DLD1 (cell line): ENCODE results near the gene PDSS1.

Source experiments
- in situ Hi-C: cut with HindIII; loops from 2 replicates; pipeline ENCODE4 v1.10.0; 2017; ENCODE audit warnings: low sequenced_read_pairs

The PDSS1 gene

DNA sequence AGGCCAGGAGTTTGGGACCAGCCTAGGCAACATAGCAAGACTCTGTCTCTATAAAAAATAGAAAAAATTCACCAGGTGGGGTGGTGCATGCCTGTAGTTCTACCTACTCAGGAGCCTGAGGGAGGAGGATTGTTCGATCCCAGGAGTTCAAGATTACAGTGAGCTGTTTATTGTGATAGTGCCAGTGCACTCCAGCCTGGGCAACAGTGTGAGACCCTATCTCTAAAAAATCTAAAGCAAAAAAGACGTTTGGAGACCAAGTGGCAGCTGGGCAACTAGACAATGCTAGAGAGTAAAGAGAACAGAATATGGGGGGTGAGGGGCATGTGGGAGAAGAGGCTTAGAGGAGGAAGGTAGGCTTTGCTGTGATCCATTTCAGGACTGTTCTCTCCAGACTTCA is 1.4 kb downstream of the PDSS1 start:
- in situ Hi-C loops, result no loop called here

DNA sequence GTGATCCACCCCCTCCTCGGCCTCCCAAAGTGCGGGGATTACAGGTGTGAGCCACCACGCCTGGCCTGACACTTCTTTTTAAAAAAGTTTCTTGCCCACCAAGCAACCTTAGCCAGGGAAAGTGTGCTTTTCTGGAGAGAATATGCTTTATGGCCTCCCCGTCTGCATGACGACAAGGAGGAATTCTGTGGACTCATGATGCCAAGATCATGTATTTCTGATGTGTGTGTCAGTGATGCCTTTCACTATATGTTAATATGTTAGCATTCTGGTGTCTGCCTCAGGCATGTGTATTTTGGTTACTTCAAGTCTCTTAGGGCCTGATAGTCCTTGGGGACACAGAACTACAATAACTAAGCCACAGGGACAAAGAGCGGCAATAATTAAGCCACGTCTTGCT is 2.1 kb downstream of the PDSS1 start:
- in situ Hi-C loops, result no loop called here

DNA sequence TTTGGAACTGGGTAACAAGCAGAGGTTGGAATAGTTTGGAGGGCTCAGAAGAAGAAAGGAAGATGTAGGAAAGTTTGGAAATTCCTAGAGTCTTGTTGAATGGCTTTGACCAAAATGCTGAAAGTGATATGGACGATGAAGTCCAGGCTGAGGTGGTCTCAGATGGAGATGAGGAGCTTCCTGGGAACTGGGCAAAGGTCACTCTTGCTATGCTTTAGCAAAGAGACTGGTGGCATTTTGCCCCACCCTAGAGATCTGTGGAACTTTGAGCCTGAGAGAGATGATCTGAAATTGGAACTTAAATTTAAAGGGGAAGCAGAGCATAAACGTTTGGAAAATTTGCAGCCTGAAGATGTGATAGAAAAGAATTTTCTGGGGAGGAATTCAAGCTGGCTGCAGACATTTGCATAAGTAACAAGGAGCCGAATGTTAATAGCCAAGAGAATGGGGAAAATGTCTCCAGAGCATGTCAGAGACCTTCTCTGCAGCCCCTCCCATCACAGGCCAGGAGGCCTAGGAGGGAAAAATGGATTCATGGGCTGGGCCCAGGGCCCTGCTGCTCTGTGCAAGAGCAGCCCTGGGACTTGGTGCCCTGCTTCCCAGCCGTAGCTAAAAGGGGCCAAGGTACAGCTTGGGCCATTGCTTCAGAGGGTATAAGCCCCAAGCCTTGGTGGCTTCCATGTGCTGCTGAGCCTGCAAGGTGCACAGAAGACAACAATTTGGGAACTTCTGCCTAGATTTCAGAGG is 3.6 kb downstream of the PDSS1 start:
- in situ Hi-C loops, result no loop called here

DNA sequence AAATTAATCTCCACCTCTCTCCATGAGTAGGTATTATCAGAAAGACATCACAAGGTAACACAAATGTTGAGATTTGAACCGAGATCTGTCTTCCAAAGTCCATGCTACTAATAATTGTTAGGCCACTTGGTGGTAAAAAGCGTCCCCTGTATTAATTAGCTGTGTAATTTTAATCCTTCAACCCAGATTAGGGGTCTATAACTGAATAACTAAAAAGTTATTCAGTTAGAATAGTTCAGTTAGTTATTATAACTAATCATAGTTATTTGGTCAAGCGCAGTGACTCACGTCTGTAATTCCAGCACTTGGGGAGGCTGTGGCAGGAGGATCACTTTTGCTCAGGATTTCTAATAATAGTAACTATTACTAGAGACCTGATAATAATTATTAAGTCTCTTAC is 5.6 kb downstream of the PDSS1 start:
- in situ Hi-C loops, result no loop called here

DNA sequence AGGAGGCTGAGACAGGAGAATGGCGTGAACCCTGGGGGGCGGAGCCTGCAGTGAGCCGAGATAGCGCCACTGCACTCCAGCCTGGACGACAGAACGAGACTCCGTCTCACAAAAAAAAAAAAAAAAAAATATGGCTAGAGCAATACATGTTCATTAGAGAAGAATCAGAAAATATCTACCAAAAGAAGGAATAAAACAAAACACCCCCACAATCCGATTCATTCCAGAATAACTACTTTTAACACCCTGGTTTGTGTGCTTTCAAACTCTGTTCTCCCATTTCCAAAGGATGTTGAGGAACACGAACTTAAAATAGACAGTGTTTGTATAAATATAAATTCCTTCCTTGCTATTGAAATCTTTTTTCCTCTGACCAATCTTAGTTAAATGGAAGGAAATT is 6.5 kb downstream of the PDSS1 start:
- in situ Hi-C loops, result no loop called here

DNA sequence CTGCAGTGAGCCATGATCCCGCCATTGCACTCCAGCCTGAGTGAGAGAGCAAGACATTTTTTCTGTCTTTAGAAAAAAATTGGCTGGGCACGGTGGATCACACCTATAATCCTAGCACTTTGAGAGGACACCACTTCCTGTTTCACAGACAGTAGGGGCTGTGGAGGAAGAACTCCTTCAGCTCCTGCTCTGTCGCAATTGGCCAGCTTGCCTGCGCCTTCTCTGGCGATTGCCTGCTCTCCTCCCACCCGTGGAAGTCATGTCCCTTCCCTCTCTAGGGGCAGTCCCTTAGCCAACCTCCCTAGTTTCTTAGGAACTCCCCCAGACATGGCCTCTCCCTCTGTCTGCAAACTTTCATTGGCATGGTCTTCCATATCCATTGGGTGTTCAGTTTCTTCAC is 8.7 kb downstream of the PDSS1 start:
- in situ Hi-C loops, result no loop called here

DNA sequence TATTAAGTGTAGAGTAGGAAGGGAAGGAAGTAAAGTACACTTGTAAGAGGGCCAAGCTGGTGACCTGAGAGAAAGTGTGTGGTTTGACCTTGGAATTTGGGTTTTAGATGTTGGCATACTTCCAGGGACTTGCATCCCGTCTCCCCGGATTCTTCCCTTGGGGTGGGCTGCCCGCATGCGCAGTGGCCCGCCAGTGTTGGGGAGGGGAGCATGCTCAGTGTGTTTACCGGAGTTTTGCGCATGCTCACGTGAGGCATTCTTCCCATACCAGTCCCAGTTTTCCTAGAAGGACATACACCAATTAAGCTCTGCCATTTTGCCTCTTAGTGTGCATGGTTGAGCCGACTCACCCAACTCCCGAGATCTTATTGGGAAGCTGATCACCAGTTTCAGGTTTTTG is 9.4 kb downstream of the PDSS1 start:
- in situ Hi-C loops, result no loop called here

DNA sequence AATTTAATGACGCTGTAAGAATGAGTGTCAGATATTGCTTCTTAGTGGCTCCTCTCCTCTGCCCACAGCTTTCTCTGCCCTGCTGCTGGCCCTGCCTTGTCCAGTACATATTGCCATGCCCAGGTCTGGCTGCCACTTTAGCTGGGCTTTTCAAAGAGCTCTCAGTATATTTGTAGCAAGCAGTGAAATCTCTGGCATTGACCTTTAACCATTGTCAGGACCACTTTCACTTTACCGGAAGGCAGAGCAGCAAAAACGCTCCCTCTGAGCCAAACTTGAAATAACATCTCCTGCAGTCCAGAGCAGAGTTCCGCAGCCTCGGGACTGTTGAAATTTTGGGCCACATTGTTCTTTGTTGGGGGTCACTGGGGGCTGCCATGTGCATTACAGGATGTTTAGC is 13.8 kb downstream of the PDSS1 start:
- in situ Hi-C loops, result no loop called here

DNA sequence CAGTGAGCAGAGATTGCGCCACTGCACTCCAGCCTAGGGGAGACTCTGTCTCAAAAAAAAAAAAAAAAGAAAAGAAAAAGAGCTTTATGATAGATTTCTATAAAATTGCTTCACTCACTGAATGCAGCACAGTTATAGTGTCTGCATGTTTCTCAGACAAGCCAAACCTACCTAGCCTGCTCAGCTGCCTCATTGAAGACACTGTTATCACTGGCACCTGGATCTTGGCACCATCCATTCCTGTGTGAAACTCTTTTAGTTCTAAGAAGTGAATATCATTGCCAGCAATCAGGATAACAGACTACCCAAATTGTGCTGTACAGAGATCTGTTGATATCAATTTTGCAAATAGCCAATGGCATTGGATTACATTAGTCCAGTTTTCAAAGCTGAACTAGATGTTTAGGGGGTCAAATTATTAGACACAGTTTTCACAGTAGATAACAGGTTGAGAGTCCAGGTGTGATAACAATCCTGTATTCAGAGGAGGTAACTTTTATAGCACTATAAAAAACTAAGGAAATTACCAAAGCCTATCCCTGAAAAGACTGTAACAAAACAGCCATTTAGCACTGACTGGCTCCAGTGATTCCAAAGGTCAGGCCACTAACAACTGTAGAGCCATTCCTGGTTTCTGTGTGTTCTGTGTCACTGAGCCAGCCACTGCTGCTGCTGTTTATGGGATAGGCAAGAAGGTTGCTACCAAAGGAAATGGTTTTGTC is 17.1 kb downstream of the PDSS1 start:
- in situ Hi-C loops, result no loop called here

DNA sequence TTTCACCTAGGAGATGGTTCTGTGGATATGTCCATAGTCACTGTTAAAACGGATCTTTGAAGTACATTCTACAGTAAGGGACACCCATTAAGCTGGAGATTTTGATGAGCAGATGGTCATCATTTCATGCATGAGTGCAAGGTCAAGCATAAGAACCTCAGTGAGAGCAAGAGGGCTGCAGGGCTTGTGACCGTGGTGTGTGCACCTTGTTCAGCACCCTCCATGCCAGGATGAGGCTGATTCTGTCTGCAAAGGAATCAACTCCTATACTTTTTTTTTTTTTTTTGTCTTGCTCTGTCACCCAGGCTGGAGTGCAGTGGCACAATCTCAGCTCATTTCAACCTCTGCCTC is 17.6 kb downstream of the PDSS1 start:
- in situ Hi-C loops, result no loop called here

DNA sequence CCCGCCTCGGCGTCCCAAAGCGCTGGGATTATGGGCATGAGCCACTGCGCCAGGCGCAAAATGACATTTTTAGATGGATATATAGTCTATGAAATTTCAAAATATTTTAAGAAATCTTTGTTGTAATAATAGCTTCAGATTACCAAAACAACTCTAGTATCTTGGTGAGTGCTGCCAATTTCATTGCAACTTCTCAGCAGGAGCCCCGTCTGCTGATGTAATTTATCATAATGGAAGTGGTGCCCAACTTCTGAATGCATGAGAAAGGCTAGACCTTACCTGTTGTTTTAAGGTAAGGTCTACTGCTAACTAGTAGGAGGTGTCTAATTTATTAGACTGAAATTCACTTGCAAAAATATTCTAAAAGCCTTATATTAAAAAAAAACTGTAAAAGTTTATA is 20.0 kb downstream of the PDSS1 start:
- in situ Hi-C loops, result no loop called here

DNA sequence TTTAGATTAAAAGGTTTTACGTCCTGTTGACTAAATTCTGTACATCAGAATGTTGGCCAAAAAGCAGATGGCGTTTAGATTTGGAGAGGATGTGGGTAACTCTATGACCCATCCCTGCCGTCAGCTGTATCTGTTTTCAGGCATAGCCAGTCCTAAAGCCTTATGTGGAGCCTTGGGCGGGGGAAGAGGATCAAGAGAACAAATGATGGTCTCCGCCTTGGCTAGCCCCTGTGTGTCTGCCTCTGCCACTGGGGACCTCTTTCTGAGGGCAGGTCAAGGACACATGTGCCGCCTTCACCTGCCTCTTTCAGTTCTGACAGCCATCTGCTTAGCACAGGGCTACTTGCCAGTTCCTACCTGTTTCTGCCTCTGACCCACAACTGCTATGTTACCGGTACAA is 24.1 kb downstream of the PDSS1 start:
- in situ Hi-C loops, result no loop called here

DNA sequence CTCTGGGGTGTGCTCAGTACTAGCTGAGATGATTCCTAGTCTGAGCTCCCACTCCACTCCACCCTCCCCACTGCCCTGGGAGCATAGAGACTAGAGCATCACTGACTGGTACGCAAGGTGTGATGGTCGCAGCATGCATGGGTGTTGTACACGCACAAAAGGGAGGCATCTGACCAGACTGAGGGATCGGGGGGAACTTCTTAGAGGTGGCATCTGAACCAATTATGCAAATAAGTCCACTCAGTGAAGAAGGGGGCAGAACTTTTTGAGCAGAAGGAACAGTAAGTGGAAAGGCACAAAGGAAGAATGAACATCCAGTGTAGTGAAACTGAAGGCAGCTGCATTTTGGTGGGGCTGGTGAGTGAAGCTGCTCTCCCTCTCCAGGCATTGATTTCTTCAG is 25.5 kb downstream of the PDSS1 start:
- in situ Hi-C loops, result no loop called here

DNA sequence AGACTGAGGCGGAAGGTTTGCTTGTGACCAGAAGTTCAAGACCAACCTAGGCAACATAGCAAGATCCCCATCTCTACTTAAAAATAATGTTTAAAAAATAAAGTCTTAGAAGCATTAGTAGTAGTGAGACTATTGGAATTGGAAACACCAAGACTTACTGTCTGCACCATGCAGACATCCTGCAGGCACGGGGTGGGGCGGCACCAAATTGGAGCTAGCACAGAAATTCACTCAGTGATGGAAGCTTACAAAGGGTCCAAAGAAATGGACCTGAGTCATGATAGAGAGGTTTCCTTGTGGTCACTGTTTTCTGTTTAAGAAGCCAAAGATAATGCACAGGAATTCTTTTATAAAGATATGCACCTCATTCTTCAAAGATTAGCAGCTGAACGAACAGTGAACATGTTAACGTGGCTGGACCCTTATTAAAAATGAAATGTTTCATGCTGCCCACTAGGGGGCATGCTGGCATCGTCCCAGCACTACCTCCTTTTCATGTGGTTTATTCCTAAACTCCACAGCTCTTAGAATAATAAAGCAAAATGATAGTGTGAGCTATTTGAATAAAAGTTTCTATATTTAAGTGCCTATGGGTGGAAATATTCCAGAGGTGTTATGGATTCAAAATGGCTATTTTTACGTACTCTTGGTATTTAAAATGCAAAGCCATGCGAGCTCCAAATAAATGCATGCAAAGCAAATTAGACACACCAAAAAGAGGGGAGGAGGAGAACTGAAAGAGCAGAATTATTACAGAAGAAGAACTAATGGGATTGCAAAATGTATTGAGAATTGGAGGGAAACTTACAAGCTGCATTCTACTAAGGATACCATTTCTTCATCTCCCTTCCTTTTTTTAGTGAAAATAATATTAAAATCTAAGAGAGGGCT is 28.6 kb downstream of the PDSS1 start:
- in situ Hi-C loops, result no loop called here

DNA sequence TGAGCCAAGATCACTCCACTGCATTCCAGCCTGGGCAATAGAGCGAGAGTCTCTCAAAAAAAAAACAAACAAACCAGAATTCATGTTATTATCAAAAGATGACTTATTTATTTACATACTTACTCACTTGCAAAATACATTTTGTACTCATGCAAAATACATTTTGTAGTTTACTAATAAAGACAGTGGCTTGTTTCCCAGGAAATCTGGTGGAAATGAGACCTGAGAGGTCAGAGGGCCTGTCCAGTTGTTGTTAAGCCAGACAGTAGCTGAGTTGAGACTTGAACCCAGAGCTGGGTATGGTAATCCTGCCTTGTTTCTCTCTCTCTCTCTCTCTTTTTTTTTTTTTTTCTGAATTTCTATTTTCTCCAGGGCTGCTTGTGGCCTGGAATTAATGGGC is 29.5 kb downstream of the PDSS1 start:
- in situ Hi-C loops, result no loop called here

DNA sequence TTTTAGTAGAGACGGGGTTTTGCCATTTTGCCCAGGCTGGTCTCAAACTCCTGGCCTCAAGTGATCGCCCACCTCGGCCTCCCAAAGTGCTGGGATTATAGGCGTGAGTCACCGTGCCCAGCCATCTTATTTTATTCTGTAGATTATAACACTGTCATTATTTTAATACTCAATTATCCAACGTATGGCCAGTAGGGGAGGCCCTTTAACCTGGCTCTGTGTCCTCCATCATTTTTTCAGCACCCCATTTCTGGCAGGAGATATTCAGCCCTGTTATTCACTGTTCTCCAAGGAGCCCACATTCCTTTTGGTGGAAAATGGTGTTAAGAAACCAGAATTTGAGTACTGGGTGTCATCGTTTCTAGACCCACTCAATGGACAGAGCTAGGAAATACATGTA is 31.5 kb downstream of the PDSS1 start:
- in situ Hi-C loops, result no loop called here

DNA sequence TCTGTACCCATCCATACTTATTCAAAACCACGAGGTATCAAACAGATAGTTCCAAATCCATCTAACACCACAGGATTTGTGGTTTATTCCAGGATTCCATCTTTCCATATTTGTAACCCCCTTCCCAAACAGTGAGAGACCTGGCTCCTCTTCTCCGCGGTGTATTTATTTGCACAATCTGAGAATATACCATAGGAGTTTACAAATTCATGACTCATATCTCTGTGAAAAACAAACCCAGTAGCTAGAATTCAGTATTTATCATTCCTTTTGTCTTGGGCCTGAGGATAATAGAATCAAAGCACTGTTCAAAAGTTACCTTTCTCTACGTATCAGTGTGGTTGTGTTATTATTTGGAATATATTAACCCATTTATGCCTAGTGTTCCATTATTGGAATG is 31.9 kb downstream of the PDSS1 start:
- in situ Hi-C loops, result no loop called here

DNA sequence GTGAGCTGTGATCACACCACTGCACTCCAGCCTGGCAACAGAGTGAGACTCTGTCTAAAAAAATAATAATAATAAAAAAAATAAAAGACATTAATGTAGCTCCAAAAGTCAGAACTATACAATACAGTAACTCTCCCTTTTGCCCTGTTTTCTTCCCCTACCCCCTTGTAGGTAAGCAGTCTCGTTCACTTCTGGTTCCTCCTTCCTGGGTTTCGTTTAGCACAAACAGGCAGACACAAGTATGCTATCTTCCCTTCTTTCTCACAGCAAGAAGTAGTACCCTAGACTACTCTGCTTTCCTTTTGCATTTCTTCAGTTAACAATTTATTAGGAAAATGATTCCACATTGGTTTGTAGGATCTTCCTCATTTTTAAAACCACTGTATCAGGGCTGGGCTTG is 33.1 kb downstream of the PDSS1 start:
- in situ Hi-C loops, result no loop called here

DNA sequence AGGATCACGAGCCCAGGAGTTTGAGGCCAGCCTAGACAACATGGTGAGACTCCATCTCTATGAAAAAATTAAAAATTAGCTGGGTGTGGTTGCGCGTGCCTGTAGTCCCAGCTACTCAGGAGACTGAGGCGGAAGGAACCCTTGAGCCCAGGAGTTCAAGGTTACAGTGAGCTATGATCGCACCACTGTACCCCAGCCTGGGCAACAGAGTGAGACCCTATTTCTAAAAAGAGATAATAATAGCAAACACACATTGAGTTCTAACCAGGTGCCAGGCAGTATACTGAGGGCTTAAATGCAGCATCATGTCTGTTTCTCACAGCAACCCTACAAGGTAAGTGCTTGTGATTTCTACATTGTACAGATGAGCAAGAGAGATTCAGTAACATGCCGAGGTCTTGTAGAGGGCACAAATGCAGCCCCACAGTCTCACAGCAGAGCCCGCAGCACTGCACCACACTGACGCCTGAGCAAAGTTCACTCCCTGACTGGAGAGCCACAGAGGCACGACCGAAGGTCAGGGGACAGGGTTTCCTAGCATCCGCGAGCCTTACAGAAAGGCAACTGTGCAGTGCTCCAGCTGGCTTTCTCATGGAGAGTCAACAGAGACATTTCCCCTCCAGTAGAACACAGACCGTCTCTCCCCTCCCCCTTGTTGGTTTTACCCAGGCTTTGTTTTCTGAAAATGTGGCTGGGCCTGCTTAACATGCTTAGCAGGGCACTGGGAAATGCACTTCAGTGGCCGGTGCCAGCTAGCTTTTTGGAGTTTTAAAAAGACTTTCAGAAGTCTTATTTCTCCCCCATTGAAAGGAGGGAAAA is 36.5 kb downstream of the PDSS1 start:
- in situ Hi-C loops, result no loop called here

DNA sequence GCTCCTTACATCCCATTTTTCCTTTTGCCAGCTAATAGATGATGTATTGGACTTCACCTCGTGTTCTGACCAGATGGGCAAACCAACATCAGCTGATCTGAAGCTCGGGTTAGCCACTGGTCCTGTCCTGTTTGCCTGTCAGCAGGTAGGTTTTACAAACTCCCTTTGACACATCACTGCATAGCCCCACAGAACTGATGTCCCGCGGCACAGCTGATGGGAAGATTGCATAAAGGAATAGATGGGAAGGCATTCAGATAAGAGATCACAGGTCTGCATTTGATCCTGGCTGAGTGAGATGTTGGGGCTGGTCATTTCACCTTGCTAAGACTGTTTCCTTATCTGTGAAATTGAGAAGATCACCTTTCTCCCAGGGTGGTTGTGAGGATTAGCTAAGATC is 37.9 kb downstream of the PDSS1 start:
- in situ Hi-C loops, result no loop called here

DNA sequence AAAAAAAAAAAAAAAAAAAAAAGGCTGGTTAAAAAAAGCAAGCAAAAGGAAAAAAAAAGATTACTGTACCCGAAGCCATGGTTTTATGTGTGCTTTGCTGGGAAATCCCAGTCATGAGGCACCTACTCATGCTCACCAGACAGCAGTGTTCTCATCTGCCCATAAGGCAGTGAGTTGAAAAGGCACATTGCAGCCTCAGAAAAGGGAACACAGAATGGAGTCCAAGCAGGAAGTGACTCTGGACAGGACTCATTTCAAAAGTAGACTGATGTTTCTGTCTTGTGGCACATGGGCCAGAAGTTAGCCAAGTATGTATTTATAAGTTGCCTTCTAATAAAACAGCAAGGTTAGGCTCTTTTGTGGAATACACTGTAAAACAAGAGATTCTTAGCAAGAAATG is 40.2 kb downstream of the PDSS1 start:
- in situ Hi-C loops, result no loop called here
